GM19463 (cell line): Measurements from ENCODE around the gene EIF4E1B.

ENCODE experiments used
- ATAC-seq: cut with Tn5 transposase; IDR thresholded peaks from one replicate; pipeline ENCODE4 v1.9.1; 2021; ENCODE audit warnings: mild to moderate bottlenecking, moderate library complexity; ENCODE audit not compliant: unreplicated experiment

The EIF4E1B gene

GRCh38 chr5:176660860-176661641, 30.6 kb downstream of the EIF4E1B start:
- peak; percentile 62 for ATAC-seq

GRCh38 chr5:176661676-176662075, 31.2 kb downstream of the EIF4E1B start:
- ATAC-seq: no peak

- ATAC-seq: no peak
Measured at GRCh38 chr5:176662371-176663333, 32.2 kb downstream of the EIF4E1B start.

- ATAC-seq: no peak
Measured at GRCh38 chr5:176663566-176663965, 33.1 kb downstream of the EIF4E1B start.

- no peak for ATAC-seq
Measured at GRCh38 chr5:176664479-176664878, 34.0 kb downstream of the EIF4E1B start.

GRCh38 chr5:176664886-176665285, 34.4 kb downstream of the EIF4E1B start:
- ATAC-seq: no peak

- no peak for ATAC-seq
Measured at GRCh38 chr5:176665517-176665916, 35.0 kb downstream of the EIF4E1B start.

GRCh38 chr5:176667637-176668036, 37.2 kb downstream of the EIF4E1B start:
- no peak for ATAC-seq

GRCh38 chr5:176670449-176670848, 40.0 kb downstream of the EIF4E1B start:
- no peak for ATAC-seq

GRCh38 chr5:176671399-176671798, 40.9 kb downstream of the EIF4E1B start:
- ATAC-seq: no peak

- no peak for ATAC-seq
Measured at GRCh38 chr5:176671890-176672747, 41.6 kb downstream of the EIF4E1B start.

GRCh38 chr5:176673651-176674583, 43.4 kb downstream of the EIF4E1B start:
- ATAC-seq: no peak

- ATAC-seq: no peak
Measured at GRCh38 chr5:176674799-176675198, 44.3 kb downstream of the EIF4E1B start.

GRCh38 chr5:176675676-176676360, 45.3 kb downstream of the EIF4E1B start:
- ATAC-seq: no peak

GRCh38 chr5:176676361-176676824, 45.9 kb downstream of the EIF4E1B start:
- ATAC-seq: peak; percentile 77

- no peak for ATAC-seq
Measured at GRCh38 chr5:176677209-176677939, 46.9 kb downstream of the EIF4E1B start.

- ATAC-seq: no peak
Measured at GRCh38 chr5:176678584-176678983, 48.1 kb downstream of the EIF4E1B start.
